DMS153 treated with DMSO at 0.1 percent for 48 hours (cell line): ENCODE measurements around the gene GPR153.
"Not testable (repeated sequence)": the region's sequence is repeated elsewhere in the genome, so short reads cannot be mapped to it uniquely, and the experiment has no call there.

ENCODE experiments used
- DNase-seq: peaks from one replicate; lab custom pipeline; 2025; ENCODE audit not compliant: unreplicated experiment; lab: John Stamatoyannopoulos, UW

The GPR153 gene

GRCh38 chr1:6260961-6261614 is at the start of gene GPR153:
Gene GPR153 (minus strand): TSS chr1:6261098. CDS start chr1:6254905, 6,193 bp downstream.
- no peak for DNase-seq

- DNase-seq: no peak
These were observed 49.4 kb upstream of the GPR153 start for GRCh38 chr1:6310116-6310848.

DNA sequence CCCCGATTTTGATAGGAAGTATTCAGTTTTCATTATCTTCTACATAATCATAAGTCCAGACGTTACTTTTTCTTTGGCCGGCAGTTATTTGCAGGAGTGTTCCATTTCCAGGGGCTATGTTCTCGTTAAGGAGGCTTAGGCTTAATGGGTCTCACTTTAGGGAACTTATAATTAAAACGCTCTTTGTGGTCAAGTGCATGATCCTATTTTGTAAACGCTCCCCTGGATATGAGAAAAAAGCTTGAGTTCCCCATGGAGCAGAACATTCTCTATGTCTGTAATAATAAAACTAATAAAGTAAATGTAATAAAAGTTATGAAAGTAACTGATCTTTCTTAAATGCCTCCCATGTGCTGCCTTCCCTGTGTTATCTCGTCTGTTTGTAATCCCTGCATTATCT is 48.7 kb upstream of the GPR153 start:
- no peak for DNase-seq

GRCh38 chr1:6308449-6308848 is 47.6 kb upstream of the GPR153 start:
- no peak for DNase-seq

GRCh38 chr1:6307682-6308081 is 46.8 kb upstream of the GPR153 start:
- not testable (repeated sequence) for DNase-seq

DNA sequence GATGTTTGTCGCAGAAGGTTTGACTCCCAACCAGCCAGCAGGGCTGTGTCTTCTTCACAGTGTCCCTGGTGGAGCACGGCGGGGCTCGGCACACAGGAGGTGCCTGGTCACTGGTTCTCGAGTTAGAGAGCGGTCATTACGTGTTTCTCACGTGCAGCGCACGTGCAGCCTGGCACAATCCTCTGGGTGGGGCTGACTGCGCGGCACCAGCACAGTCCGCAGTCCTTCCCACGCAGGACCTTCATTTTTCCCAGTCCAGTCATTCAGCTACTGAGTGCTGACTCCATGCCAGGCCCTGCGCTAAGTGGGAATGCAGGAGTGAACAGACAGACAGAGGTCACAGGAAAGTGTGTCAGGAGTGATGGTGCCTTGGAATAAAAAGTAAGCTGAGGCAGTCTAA is 46.2 kb upstream of the GPR153 start:
- no peak for DNase-seq

DNA sequence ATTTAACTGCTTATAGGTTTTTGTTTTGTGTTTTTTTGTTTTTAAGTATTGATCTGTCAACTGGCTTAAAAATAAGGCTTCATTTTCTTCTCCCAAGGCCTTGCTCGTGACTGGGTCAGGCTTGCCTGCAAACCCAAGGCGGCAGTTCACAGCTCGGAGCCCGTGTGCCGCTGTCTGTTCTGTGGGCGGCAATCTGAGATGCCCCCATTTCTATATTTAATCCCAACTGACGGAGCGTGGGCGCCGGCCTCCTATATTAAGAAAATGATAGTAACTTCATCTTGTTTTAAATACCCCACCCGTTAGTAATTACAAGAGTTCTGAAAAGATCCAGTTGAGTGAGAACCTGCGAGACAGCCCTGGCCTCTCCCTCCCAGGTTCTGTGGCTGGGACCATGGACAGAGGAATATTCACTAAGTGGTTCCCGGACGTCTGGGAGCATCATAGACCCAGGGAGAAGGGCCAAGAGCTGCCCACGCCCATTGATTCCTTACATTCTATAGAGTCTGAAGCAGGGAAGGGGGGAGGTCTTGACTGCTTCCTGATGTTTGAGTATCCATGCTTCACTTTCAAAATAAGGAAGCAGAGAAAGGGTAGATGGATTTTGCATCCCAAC is 42.6 kb upstream of the GPR153 start:
- DNase-seq: no peak

DNA sequence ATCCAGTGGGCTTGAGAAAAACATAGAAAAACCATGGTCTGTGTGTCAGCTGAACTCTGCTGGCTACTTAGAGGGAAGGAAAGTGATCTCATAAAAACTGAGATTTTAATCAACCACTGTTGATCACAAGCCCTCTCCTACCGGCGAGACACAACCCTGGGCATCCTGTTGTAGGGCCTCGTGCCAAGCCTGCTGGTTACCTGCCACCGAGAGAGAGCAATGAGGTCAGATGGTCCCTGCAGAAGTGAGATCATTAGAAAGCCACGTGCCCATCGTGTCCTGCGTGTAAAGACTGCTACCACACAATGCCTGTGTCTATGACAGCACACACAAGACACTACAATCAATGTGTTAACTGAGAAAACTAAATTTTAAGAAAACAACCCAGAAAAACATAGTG is 41.7 kb upstream of the GPR153 start:
- no peak for DNase-seq

DNA sequence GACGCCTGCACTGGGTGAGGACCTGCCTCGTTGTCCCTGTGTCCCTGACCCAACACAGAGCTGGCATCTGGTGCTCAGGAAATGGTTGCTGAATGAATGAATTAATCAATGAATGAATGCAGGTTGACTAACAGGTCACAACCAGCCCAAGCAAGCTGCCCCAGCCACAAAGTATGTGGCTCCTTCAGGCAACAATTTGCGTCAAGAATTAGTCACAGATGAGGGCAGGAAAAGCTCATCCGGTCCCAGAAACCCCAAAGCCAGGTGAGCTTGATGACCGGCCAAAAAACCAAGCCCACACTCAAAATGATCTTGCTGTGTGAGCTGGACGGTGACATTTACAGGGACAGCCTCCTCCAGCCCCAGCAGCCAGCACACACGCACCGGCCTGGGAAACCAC is 40.6 kb upstream of the GPR153 start:
- no peak for DNase-seq

- DNase-seq: no peak
These were observed 39.6 kb upstream of the GPR153 start for GRCh38 chr1:6300342-6301048.

DNA sequence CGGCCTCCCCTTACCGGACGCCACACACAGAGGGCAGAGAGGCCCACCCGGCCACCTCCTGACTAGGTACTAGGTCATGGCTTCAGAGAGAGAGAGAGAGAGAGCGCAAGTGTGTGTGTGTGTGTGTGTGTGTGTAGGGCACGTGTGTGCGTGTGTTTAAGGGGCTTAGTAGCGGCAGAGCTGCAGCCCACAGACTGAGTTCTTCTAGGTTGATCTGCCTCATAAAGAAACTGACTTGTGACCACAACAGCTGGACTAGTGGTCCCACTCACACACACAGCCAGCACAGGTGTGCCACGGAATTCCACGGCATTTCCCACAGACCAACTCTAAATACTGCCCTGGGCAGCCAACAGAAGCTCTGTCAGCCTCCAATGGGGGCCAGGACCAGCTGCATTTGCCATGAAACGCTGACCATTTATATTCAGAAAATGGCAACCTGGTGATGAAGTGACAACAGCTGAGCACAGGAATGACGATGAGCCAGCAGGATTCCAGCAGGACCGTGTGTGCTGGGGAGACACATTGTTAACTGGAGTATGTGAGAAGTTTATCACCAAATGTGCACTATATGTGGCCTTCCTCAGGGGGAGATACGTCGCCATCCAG is 38.8 kb upstream of the GPR153 start:
- no peak for DNase-seq

GRCh38 chr1:6298940-6299465 is 38.1 kb upstream of the GPR153 start:
- no peak for DNase-seq

DNA sequence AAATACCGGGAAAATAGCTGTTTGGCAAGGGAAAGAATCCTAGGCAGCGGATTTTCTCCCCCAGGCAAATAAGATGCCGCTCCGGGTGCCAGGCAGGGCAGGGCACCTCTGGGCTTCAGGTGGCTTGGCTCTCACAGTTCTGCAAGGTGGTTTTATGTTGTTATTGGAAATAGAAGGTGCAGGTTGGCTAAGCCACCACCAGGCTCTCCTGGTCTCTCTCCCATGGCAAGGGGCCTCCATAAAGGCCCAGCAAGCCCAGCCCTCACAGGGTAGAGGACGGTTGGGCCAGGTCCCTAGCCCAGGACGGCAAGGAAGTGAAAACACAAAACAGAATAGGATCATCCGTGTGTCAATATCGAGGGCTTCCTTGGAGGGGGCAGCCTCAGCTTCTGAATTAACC is 37.6 kb upstream of the GPR153 start:
- DNase-seq: no peak

- no peak for DNase-seq
These were observed 35.0 kb upstream of the GPR153 start for GRCh38 chr1:6295910-6296309.

GRCh38 chr1:6294890-6295556 is 34.1 kb upstream of the GPR153 start:
- no peak for DNase-seq

GRCh38 chr1:6294080-6294889 is 33.4 kb upstream of the GPR153 start:
- DNase-seq: no peak

GRCh38 chr1:6292102-6292501 is 31.2 kb upstream of the GPR153 start:
- DNase-seq: no peak

GRCh38 chr1:6288665-6289064 is 27.8 kb upstream of the GPR153 start:
- no peak for DNase-seq

GRCh38 chr1:6288026-6288425 is 27.1 kb upstream of the GPR153 start:
- no peak for DNase-seq

- no peak for DNase-seq
These were observed 26.6 kb upstream of the GPR153 start for GRCh38 chr1:6287431-6287886.
